Choroid plexus epithelial cell (primary cell): ENCODE measurements around the gene UNC5C.
A peak's percentile ranks its signal among the peaks of the same experiment; 100 is the strongest.
"Not testable (repeated sequence)": the region's sequence is repeated elsewhere in the genome, so short reads cannot be mapped to it uniquely, and the experiment has no call there.

Experiments used
- DNase-seq: peaks from one replicate; pipeline ENCODE4 v3.0.0-alpha.2; 2010; ENCODE audit warnings: low read depth
- H3K4me3 ChIP-seq: 2 replicates; pipeline ENCODE4 v1.5.1; 2011; ENCODE audit warnings: low read depth, mild to moderate bottlenecking, control low read depth, low read length, moderate library complexity
- TF ChIP-seq, protein P1 (sequence below): conservative IDR thresholded peaks from 2 replicates; pipeline ENCODE4 v1.5.1; 2011; ENCODE audit warnings: low read depth, mild to moderate bottlenecking, control low read depth, inconsistent platforms, low read length, moderate library complexity

UNC5C gene

DNA sequence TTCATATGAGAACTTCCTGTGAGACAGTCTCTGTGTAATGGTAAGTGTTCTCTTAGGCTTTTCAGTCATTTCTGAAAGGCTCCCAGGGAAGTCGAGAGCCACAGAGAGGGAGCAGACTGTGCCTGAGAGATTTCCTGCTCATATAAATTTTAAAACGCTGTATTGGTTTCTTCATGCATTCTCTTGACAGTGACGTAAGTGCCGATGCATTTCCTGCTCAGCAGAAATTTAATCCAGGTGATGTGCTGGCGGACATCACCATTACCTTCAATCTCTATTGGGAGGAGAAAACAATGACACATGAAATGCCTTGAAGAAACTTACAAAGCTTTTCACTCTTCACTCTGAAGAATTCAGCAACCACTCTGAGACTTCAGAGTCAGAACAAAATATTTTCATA is 407.4 kb downstream of the UNC5C start:
- no peak overlapping the region for H3K4me3 ChIP-seq
- TF ChIP-seq, protein P1, sequence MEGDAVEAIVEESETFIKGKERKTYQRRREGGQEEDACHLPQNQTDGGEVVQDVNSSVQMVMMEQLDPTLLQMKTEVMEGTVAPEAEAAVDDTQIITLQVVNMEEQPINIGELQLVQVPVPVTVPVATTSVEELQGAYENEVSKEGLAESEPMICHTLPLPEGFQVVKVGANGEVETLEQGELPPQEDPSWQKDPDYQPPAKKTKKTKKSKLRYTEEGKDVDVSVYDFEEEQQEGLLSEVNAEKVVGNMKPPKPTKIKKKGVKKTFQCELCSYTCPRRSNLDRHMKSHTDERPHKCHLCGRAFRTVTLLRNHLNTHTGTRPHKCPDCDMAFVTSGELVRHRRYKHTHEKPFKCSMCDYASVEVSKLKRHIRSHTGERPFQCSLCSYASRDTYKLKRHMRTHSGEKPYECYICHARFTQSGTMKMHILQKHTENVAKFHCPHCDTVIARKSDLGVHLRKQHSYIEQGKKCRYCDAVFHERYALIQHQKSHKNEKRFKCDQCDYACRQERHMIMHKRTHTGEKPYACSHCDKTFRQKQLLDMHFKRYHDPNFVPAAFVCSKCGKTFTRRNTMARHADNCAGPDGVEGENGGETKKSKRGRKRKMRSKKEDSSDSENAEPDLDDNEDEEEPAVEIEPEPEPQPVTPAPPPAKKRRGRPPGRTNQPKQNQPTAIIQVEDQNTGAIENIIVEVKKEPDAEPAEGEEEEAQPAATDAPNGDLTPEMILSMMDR = no peak
- no peak for DNase-seq

DNA sequence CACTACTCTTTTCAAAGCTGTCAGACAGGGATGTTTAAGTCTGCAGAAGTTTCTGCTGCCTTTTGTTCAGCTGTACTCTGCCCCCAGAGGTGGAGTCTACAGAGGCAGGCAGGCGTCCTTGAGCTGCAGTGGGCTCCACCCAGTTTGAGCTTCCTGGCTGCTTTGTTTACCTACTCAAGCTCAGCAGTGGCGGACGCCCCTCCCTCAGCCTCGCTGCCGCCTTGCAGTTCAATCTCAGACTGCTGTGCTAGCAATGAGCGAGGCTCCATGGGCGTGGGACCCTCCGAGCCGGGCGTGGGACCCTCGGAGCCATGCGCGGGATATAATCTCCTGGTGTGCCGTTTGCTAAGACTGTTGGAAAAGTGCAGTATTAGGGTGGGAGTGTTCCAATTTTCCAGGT is 409.3 kb downstream of the UNC5C start:
- H3K4me3 ChIP-seq, DNase-seq: not testable (repeated sequence)

DNA sequence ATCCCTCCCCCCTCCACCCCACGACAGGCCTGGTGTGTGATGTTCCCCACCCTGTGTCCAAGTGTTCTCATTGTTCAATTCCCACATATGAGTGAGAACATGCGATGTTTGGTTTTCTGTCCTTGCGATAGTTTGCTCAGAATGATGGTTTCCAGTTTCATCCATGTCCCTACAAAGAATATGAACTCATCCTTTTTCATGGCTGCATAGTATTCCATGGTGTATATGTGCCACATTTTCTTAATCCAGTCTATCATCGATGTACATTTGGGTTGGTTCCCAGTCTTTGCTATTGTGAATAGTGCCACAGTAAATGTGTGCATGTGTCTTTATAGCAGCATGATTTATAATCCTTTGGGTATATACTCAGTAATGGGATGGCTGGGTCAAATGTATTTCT is 414.8 kb downstream of the UNC5C start:
- H3K4me3 ChIP-seq, DNase-seq: not testable (repeated sequence)

DNA sequence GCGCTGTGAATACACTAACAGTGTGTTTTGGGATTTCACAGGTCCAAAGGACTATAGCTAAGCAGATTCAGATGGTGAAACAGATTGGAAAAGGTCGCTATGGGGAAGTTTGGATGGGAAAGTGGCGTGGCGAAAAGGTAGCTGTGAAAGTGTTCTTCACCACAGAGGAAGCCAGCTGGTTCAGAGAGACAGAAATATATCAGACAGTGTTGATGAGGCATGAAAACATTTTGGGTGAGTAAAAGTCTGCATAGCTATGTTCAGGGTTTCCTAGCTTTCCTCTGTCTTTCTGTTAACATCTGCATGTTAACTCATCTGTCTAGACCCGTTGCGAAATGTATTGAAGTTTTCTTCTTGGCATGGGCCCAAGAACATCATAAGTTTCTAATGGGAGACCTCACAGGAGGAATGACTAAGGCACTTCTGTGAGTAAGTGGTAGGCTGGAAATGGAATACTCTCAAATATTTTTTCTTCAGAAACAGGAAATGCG is 418.9 kb downstream of the UNC5C start:
- DNase-seq = peak; percentile 100
- TF ChIP-seq, protein P1 = no peak
- peak overlapping the region; percentile 20 for H3K4me3 ChIP-seq

DNA sequence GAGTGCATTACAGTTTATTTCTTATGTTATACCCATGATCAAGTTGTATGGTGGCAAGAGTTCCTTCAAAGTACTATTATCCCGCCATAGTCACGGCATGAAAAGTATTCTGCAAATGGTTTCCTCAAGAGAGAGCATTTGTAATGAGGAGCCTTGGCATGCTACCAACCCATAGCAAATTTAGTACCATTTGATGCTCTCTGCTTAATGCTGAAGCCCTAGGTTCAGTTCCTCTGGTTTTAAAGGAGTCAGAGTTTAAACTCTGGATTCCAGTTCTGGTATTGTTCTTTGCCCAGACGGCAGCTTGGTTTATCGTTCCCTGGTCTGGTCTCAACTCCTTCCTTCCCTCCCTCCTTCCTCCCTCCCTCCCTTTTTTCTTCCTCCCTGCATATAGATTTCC is 419.7 kb downstream of the UNC5C start:
- TF ChIP-seq, protein P1 = no peak
- no peak overlapping the region for H3K4me3 ChIP-seq
- DNase-seq = peak; percentile 30

DNA sequence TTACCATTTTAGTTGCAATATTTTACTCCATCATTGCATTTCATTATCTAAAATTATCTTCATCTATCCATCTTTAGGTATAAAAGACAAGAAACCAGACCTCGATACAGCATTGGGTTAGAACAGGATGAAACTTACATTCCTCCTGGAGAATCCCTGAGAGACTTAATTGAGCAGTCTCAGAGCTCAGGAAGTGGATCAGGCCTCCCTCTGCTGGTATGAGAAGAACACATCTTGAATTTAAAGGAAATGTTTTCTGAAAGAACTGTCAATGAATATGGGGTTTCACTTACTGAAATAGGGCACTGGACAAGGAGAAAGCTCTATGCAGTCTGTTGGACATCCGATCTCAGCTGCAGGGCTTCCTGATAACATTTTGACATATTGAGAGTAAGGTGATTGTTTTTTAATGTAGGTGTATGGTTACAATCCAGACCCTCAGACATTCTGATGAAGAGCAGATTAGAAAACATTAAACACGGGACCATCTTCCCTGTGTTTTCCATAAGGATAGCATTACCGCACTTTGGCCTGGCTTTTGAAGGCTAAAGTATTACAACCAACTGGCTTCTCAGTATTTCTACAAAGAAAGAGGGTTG is 423.8 kb downstream of the UNC5C start:
- TF ChIP-seq, protein P1 = peak; percentile 82
- DNase-seq = peak; percentile 89
- no peak overlapping the region for H3K4me3 ChIP-seq

DNA sequence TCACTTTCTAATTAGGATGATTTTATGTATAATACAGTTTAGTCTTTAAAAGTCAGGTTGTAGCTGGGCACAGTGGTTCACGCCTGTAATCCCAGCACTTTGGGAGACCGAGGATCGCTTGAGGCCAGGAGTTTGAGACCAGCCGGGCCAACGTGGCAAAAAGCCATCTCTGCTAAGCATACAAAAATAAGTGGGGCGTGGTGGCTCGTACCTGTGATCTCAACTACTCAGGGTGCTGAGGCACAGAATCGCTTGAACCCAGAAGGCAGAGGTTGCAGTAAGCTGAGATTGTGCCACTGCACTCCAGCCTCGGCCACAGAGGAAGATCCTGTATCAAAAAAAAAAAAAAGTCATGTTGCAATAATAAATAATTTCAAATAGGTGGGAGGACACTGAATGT is 426.8 kb downstream of the UNC5C start:
- TF ChIP-seq, protein P1 = no peak
- no peak overlapping the region for H3K4me3 ChIP-seq
- DNase-seq = no peak

DNA sequence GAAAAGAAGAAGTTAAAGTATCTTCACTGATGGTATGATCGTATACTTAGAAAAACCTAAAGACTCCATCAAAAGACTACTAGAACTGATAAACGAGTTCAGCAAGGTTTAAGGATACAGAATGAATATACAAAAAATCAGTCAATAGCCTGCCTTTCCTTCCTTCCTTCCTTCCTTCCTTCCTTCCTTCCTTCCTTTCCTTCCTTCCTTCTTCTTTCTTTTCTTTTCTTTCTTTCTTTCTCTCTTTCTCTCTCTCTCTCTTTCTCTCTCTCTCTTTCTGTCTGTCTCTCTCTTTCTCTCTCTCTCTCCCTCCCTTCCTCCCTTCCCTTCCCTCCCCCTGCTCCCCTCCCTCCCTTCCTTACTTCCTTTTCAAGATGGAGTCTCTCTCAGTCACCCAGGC is 428.3 kb downstream of the UNC5C start:
- TF ChIP-seq, protein P1 = no peak
- no peak for DNase-seq
- no peak overlapping the region for H3K4me3 ChIP-seq
